Activated CD4-positive, alpha-beta T cell treated with anti-CD3 and anti-CD28 coated beads, Interleukin-2, amount 10 ng/mL, durations not matched to agents 7 days and 5 days (primary cell): Measurements from ENCODE around the gene CNGB1. TPM values are rescaled to one million over a fixed set of nuclear protein-coding genes. Genes with fewer than 3 reads are reported as not detected.
"Not testable (repeated sequence)": the region's sequence is repeated elsewhere in the genome, so short reads cannot be mapped to it uniquely, and the experiment has no call there.

ENCODE experiments used
- CTCF ChIA-PET: fragments of 350-600 bp; sonication (Branson Sonifier 250); formaldehyde crosslinking; loops from one replicate; lab custom pipeline; 2021; ENCODE audit warnings: antibody characterized with exemption; lab: Charles Lee
- POLR2A ChIA-PET: fragments of 350-600 bp; sonication (Branson Sonifier 250); formaldehyde crosslinking; loops from one replicate; lab custom pipeline; 2021; ENCODE audit warnings: antibody characterized with exemption; lab: Charles Lee
- DNase-seq: peaks from one replicate; pipeline ENCODE4 v3.0.0-alpha.2; 2020
- H3K27ac Mint-ChIP-seq: one replicate; pipeline ENCODE4 v1.8.0; 2021; ENCODE audit warnings: mild to moderate bottlenecking, moderate library complexity, mixed read lengths
- H3K27me3 Mint-ChIP-seq: one replicate; pipeline ENCODE4 v1.8.0; 2021; ENCODE audit warnings: mixed read lengths
- H3K36me3 Mint-ChIP-seq: one replicate; pipeline ENCODE4 v1.8.0; 2021; ENCODE audit warnings: low read depth, mixed read lengths
- H3K4me1 Mint-ChIP-seq: one replicate; pipeline ENCODE4 v1.8.0; 2021; ENCODE audit warnings: mixed read lengths
- H3K4me3 Mint-ChIP-seq: one replicate; pipeline ENCODE4 v1.8.0; 2021; ENCODE audit warnings: mild to moderate bottlenecking, moderate library complexity, mixed read lengths
- H3K9me3 Mint-ChIP-seq: one replicate; pipeline ENCODE4 v1.8.0; 2021; ENCODE audit warnings: mixed read lengths
- total RNA-seq, 2 experiments: library from RNA; stranded (reverse); gene quantifications; one replicate each; pipeline ENCODE4 v1.2.3, GENCODE V29; 2021

The CNGB1 gene
- total RNA-seq, 2 experiments from 2014 or later: not detected

GRCh38 chr16:57943381-57943780 is 27.5 kb downstream of the CNGB1 start:
- DNase-seq, POLR2A ChIA-PET: not testable (repeated sequence)

GRCh38 chr16:57941901-57942300 is 29.0 kb downstream of the CNGB1 start:
- H3K27ac Mint-ChIP-seq, CTCF ChIA-PET, H3K36me3 Mint-ChIP-seq, H3K27me3 Mint-ChIP-seq, H3K4me3 Mint-ChIP-seq, H3K4me1 Mint-ChIP-seq, H3K9me3 Mint-ChIP-seq, POLR2A ChIA-PET, DNase-seq: not testable (repeated sequence)

More at GRCh38 chr16:57943381-57943780, 27.5 kb downstream of the CNGB1 start:
- H3K9me3 Mint-ChIP-seq, H3K27ac Mint-ChIP-seq, H3K27me3 Mint-ChIP-seq, H3K4me1 Mint-ChIP-seq, H3K36me3 Mint-ChIP-seq, H3K4me3 Mint-ChIP-seq: not testable (repeated sequence)
- CTCF ChIA-PET: interaction anchor here (0.6 to 1.2 kb wide), 2 partner anchors 42 to 264 kb away, joined by 4 read pairs; no protein-coding TSS in a partner anchor

GRCh38 chr16:57941016-57941664 is 29.8 kb downstream of the CNGB1 start:
- Mint-ChIP-seq H3K4me3 (no peak overlapping the region), H3K27ac (no peak overlapping the region), H3K27me3 (no peaks in the 10 kb centered on the region), H3K4me1 (no peaks in the 10 kb centered on the region), H3K9me3 (no peaks in the 10 kb centered on the region), H3K36me3 (no peaks in the 10 kb centered on the region)
- POLR2A ChIA-PET: no interaction called here
- CTCF ChIA-PET: no interaction called here
- DNase-seq: no peak

- POLR2A ChIA-PET: no interaction called here
Measured at GRCh38 chr16:57940382-57940966, 30.5 kb downstream of the CNGB1 start.

GRCh38 chr16:57939872-57940224 is 31.1 kb downstream of the CNGB1 start:
- CTCF ChIA-PET: no interaction called here
- POLR2A ChIA-PET: no interaction called here
- DNase-seq: no peak
- H3K4me3 Mint-ChIP-seq: no peak overlapping the region
- H3K27ac Mint-ChIP-seq: no peak overlapping the region
- H3K36me3 Mint-ChIP-seq: no peaks in the 10 kb centered on the region
- H3K27me3 Mint-ChIP-seq: no peaks in the 10 kb centered on the region
- H3K4me1 Mint-ChIP-seq: no peaks in the 10 kb centered on the region
- H3K9me3 Mint-ChIP-seq: no peaks in the 10 kb centered on the region

More at GRCh38 chr16:57940382-57940966, 30.5 kb downstream of the CNGB1 start:
- CTCF ChIA-PET: no interaction called here
- Mint-ChIP-seq H3K9me3 (no peaks in the 10 kb centered on the region), H3K36me3 (no peaks in the 10 kb centered on the region), H3K4me3 (no peak overlapping the region), H3K27ac (no peak overlapping the region), H3K4me1 (no peaks in the 10 kb centered on the region), H3K27me3 (no peaks in the 10 kb centered on the region)
- no peak for DNase-seq

- no peaks in the 10 kb centered on the region for H3K9me3 Mint-ChIP-seq
- no peaks in the 10 kb centered on the region for H3K36me3 Mint-ChIP-seq
- no peaks in the 10 kb centered on the region for H3K4me1 Mint-ChIP-seq
- H3K27ac Mint-ChIP-seq: no peak overlapping the region
- H3K4me3 Mint-ChIP-seq: no peak overlapping the region
- CTCF ChIA-PET: no interaction called here
- DNase-seq: no peak
- no peaks in the 10 kb centered on the region for H3K27me3 Mint-ChIP-seq
- POLR2A ChIA-PET: no interaction called here
Measured at GRCh38 chr16:57938936-57939871, 31.7 kb downstream of the CNGB1 start.

GRCh38 chr16:57938484-57938883 is 32.4 kb downstream of the CNGB1 start:
- no peak overlapping the region for H3K27ac Mint-ChIP-seq
- H3K36me3 Mint-ChIP-seq: no peaks in the 10 kb centered on the region
- H3K4me1 Mint-ChIP-seq: no peaks in the 10 kb centered on the region
- H3K9me3 Mint-ChIP-seq: no peaks in the 10 kb centered on the region
- no peak for DNase-seq
- POLR2A ChIA-PET: no interaction called here
- CTCF ChIA-PET: no interaction called here
- H3K27me3 Mint-ChIP-seq: no peaks in the 10 kb centered on the region
- no peak overlapping the region for H3K4me3 Mint-ChIP-seq

- H3K36me3 Mint-ChIP-seq: no peaks in the 10 kb centered on the region
- no peak overlapping the region for H3K27ac Mint-ChIP-seq
- no peak overlapping the region for H3K4me3 Mint-ChIP-seq
- ChIA-PET POLR2A (no interaction called here), CTCF (no interaction called here)
- DNase-seq: no peak
- H3K27me3 Mint-ChIP-seq: no peaks in the 10 kb centered on the region
- H3K9me3 Mint-ChIP-seq: no peaks in the 10 kb centered on the region
- H3K4me1 Mint-ChIP-seq: no peaks in the 10 kb centered on the region
Measured at GRCh38 chr16:57937861-57938260, 33.1 kb downstream of the CNGB1 start.

GRCh38 chr16:57935904-57936303 is 35.0 kb downstream of the CNGB1 start:
- Mint-ChIP-seq H3K4me3 (no peak overlapping the region), H3K27ac (no peak overlapping the region), H3K4me1 (no peaks in the 10 kb centered on the region), H3K27me3 (no peaks in the 10 kb centered on the region), H3K9me3 (no peaks in the 10 kb centered on the region), H3K36me3 (no peaks in the 10 kb centered on the region)
- no peak for DNase-seq
- POLR2A ChIA-PET: no interaction called here
- CTCF ChIA-PET: interaction anchor here (0.6 kb wide), 1 partner anchor 402 kb away, joined by 4 read pairs; no protein-coding TSS in a partner anchor

- no peak overlapping the region for H3K4me3 Mint-ChIP-seq
- H3K27ac Mint-ChIP-seq: no peak overlapping the region
- no peak for DNase-seq
- H3K9me3 Mint-ChIP-seq: no peaks in the 10 kb centered on the region
- H3K27me3 Mint-ChIP-seq: peaks cover 9% of the 10 kb centered on the region
- no peaks in the 10 kb centered on the region for H3K4me1 Mint-ChIP-seq
- CTCF ChIA-PET: no interaction called here
- POLR2A ChIA-PET: no interaction called here
- no peaks in the 10 kb centered on the region for H3K36me3 Mint-ChIP-seq
Measured at GRCh38 chr16:57930533-57930932, 40.4 kb downstream of the CNGB1 start.

- CTCF ChIA-PET: interaction anchor here (1.1 kb wide), 1 partner anchor 24 kb away, joined by 3 read pairs; no protein-coding TSS in a partner anchor
- no peak overlapping the region for H3K27ac Mint-ChIP-seq
Measured at GRCh38 chr16:57929250-57929649, 41.7 kb downstream of the CNGB1 start.

GRCh38 chr16:57926041-57926440 is 44.9 kb downstream of the CNGB1 start:
- Mint-ChIP-seq H3K27me3 (peaks cover 9% of the 10 kb centered on the region), H3K4me3 (no peak overlapping the region)
- POLR2A ChIA-PET: no interaction called here

More at GRCh38 chr16:57929250-57929649, 41.7 kb downstream of the CNGB1 start:
- no peaks in the 10 kb centered on the region for H3K4me1 Mint-ChIP-seq
- no peak overlapping the region for H3K4me3 Mint-ChIP-seq
- POLR2A ChIA-PET: no interaction called here
- DNase-seq: no peak
- H3K27me3 Mint-ChIP-seq: peaks cover 9% of the 10 kb centered on the region
- H3K9me3 Mint-ChIP-seq: no peaks in the 10 kb centered on the region
- H3K36me3 Mint-ChIP-seq: no peaks in the 10 kb centered on the region

GRCh38 chr16:57925310-57925709 is 45.6 kb downstream of the CNGB1 start:
- Mint-ChIP-seq H3K4me1 (no peaks in the 10 kb centered on the region), H3K36me3 (no peaks in the 10 kb centered on the region)

More at GRCh38 chr16:57926041-57926440, 44.9 kb downstream of the CNGB1 start:
- H3K36me3 Mint-ChIP-seq: no peaks in the 10 kb centered on the region
- H3K9me3 Mint-ChIP-seq: no peaks in the 10 kb centered on the region
- no peaks in the 10 kb centered on the region for H3K4me1 Mint-ChIP-seq
- CTCF ChIA-PET: interaction anchor here (1.0 kb wide), 1 partner anchor 54 kb away, joined by 3 read pairs; no protein-coding TSS in a partner anchor
- H3K27ac Mint-ChIP-seq: no peak overlapping the region
- no peak for DNase-seq

More at GRCh38 chr16:57925310-57925709, 45.6 kb downstream of the CNGB1 start:
- Mint-ChIP-seq H3K27me3 (peaks cover 9% of the 10 kb centered on the region), H3K4me3 (no peak overlapping the region), H3K27ac (no peak overlapping the region), H3K9me3 (no peaks in the 10 kb centered on the region)
- CTCF ChIA-PET: interaction anchor here (1.0 kb wide), 1 partner anchor 54 kb away, joined by 3 read pairs; no protein-coding TSS in a partner anchor
- POLR2A ChIA-PET: no interaction called here
- DNase-seq: no peak
